ENCODE results near the gene ATG4C. TPM values are rescaled to one million over a fixed set of nuclear protein-coding genes. Genes with fewer than 3 reads are reported as not detected.

The ATG4C gene
- total and polyA plus RNA-seq, 4 experiments from 2014 or later: 11.7 to 15.8 (median 14.3) TPM

GRCh38 chr1:62844030-62844429 lies 60.1 kb downstream of the ATG4C start:
- POLR2A ChIA-PET (ENCODE audit: partially characterized antibody): no interaction called here
- CTCF ChIA-PET (ENCODE audit: partially characterized antibody): interaction anchor here (3.2 kb wide), 1 partner anchor 694 kb away, joined by 30 read pairs; no protein-coding TSS in a partner anchor
- H3K36me3 ChIP-seq (ENCODE audit: insufficient read depth, low read length): no peaks in the 10 kb centered on the region
- no peaks in the 10 kb centered on the region for H3K4me1 ChIP-seq (ENCODE audit: insufficient read depth, low read length)
- H3K9me3 Mint-ChIP-seq: no peaks in the 10 kb centered on the region
- H3K36me3 Mint-ChIP-seq: peaks cover 3 to 6% of the 10 kb centered on the region in 2 donors
- no peak overlapping the region for H3K4me3 ChIP-seq (ENCODE audit: low read length in 2 of 2)
- DNase-seq: no peak
- no peaks in the 10 kb centered on the region for H3K27me3 ChIP-seq (ENCODE audit: insufficient read depth, low read length)
- H3K27ac Mint-ChIP-seq: no peak overlapping the region
- intact Hi-C loops (cut with micrococcal nuclease): loop anchor here (5.0 kb wide), 1 partner anchor 1403 kb away; no protein-coding TSS in a partner anchor
- H3K27me3 Mint-ChIP-seq: no peaks in the 10 kb centered on the region
- H3K4me3 Mint-ChIP-seq: no peak overlapping the region
- no peak overlapping the region for H3K27ac ChIP-seq (ENCODE audit: low read depth, low read length)
- no peaks in the 10 kb centered on the region for H3K9me3 ChIP-seq (ENCODE audit: control insufficient read depth in 1 of 2, low read length in 2 of 2)
- peaks cover 0 to 1% (median 0%) of the 10 kb centered on the region in 4 donors for H3K4me1 Mint-ChIP-seq

- H3K4me3 Mint-ChIP-seq: no peak overlapping the region
- H3K9me3 Mint-ChIP-seq: no peaks in the 10 kb centered on the region
- H3K27ac Mint-ChIP-seq: no peak overlapping the region
- H3K4me1 Mint-ChIP-seq: no peaks in the 10 kb centered on the region
- H3K27ac ChIP-seq (ENCODE audit: low read depth, low read length): no peak overlapping the region
- no peaks in the 10 kb centered on the region for H3K9me3 ChIP-seq (ENCODE audit: control insufficient read depth in 1 of 2, low read length in 2 of 2)
- intact Hi-C loops (cut with micrococcal nuclease): no loop called here
- peaks cover 12 to 15% of the 10 kb centered on the region in 2 donors for H3K36me3 Mint-ChIP-seq
- ChIA-PET POLR2A (ENCODE audit: partially characterized antibody) (no interaction called here), CTCF (ENCODE audit: partially characterized antibody) (no interaction called here)
- H3K4me3 ChIP-seq (ENCODE audit: low read length in 2 of 2): no peak overlapping the region
- H3K27me3 ChIP-seq (ENCODE audit: insufficient read depth, low read length): no peaks in the 10 kb centered on the region
- DNase-seq: no peak
- H3K36me3 ChIP-seq (ENCODE audit: insufficient read depth, low read length): no peaks in the 10 kb centered on the region
- H3K4me1 ChIP-seq (ENCODE audit: insufficient read depth, low read length): no peaks in the 10 kb centered on the region
- no peaks in the 10 kb centered on the region for H3K27me3 Mint-ChIP-seq
Measured at GRCh38 chr1:62849031-62849430, 65.1 kb downstream of the ATG4C start.

- intact Hi-C loops (cut with micrococcal nuclease): no loop called here
- no peak overlapping the region for H3K4me3 Mint-ChIP-seq
- H3K9me3 Mint-ChIP-seq: no peaks in the 10 kb centered on the region
- no peak overlapping the region for H3K27ac ChIP-seq (ENCODE audit: low read depth, low read length)
- CTCF ChIA-PET (ENCODE audit: partially characterized antibody): interaction anchor here (1.4 kb wide), 1 partner anchor 11 kb away, joined by 4 read pairs; no protein-coding TSS in a partner anchor
- H3K9me3 ChIP-seq (ENCODE audit: control insufficient read depth in 1 of 2, low read length in 2 of 2): no peaks in the 10 kb centered on the region
- no peaks in the 10 kb centered on the region for H3K4me1 Mint-ChIP-seq
- no peaks in the 10 kb centered on the region for H3K36me3 ChIP-seq (ENCODE audit: insufficient read depth, low read length)
- H3K4me3 ChIP-seq (ENCODE audit: low read length in 2 of 2): no peak overlapping the region
- POLR2A ChIA-PET (ENCODE audit: partially characterized antibody): no interaction called here
- no peaks in the 10 kb centered on the region for H3K27me3 Mint-ChIP-seq
- H3K36me3 Mint-ChIP-seq: peaks cover 15 to 17% of the 10 kb centered on the region in 2 donors
- no peaks in the 10 kb centered on the region for H3K4me1 ChIP-seq (ENCODE audit: insufficient read depth, low read length)
- no peak for DNase-seq
- peak overlapping the region in 1 of 7 donors; percentile 23 for H3K27ac Mint-ChIP-seq
- no peaks in the 10 kb centered on the region for H3K27me3 ChIP-seq (ENCODE audit: insufficient read depth, low read length)
Measured at GRCh38 chr1:62852253-62852652, 68.3 kb downstream of the ATG4C start.

- H3K4me3 Mint-ChIP-seq: no peak overlapping the region
- no peaks in the 10 kb centered on the region for H3K27me3 Mint-ChIP-seq
- Histone ChIP-seq H3K27ac (ENCODE audit: low read depth, low read length) (no peak overlapping the region), H3K4me1 (ENCODE audit: insufficient read depth, low read length) (no peaks in the 10 kb centered on the region), H3K27me3 (ENCODE audit: insufficient read depth, low read length) (no peaks in the 10 kb centered on the region), H3K4me3 (ENCODE audit: low read length in 2 of 2) (no peak overlapping the region), H3K36me3 (ENCODE audit: insufficient read depth, low read length) (no peaks in the 10 kb centered on the region), H3K9me3 (ENCODE audit: control insufficient read depth in 1 of 2, low read length in 2 of 2) (no peaks in the 10 kb centered on the region)
- H3K36me3 Mint-ChIP-seq: peaks cover 8 to 13% of the 10 kb centered on the region in 2 donors
- POLR2A ChIA-PET (ENCODE audit: partially characterized antibody): no interaction called here
- H3K4me1 Mint-ChIP-seq: no peaks in the 10 kb centered on the region
- DNase-seq: no peak
- intact Hi-C loops (cut with micrococcal nuclease): no loop called here
- CTCF ChIA-PET (ENCODE audit: partially characterized antibody): interaction anchor here (0.9 kb wide), 1 partner anchor 17 kb away, joined by 3 read pairs; no protein-coding TSS in a partner anchor
- no peaks in the 10 kb centered on the region for H3K9me3 Mint-ChIP-seq
- H3K27ac Mint-ChIP-seq: no peak overlapping the region
Measured at GRCh38 chr1:62856960-62857359, 73.0 kb downstream of the ATG4C start.

- H3K36me3 Mint-ChIP-seq: peaks cover 0 to 2% of the 10 kb centered on the region in 2 donors
- Histone ChIP-seq H3K27me3 (ENCODE audit: insufficient read depth, low read length) (no peaks in the 10 kb centered on the region), H3K4me1 (ENCODE audit: insufficient read depth, low read length) (no peaks in the 10 kb centered on the region), H3K27ac (ENCODE audit: low read depth, low read length) (no peak overlapping the region), H3K36me3 (ENCODE audit: insufficient read depth, low read length) (no peaks in the 10 kb centered on the region), H3K4me3 (ENCODE audit: low read length in 2 of 2) (no peak overlapping the region), H3K9me3 (ENCODE audit: control insufficient read depth in 1 of 2, low read length in 2 of 2) (no peaks in the 10 kb centered on the region)
- POLR2A ChIA-PET (ENCODE audit: partially characterized antibody): no interaction called here
- no peak for DNase-seq
- no peaks in the 10 kb centered on the region for H3K4me1 Mint-ChIP-seq
- H3K4me3 Mint-ChIP-seq: no peak overlapping the region
- no peak overlapping the region for H3K27ac Mint-ChIP-seq
- peaks cover under 1 to 4% of the 10 kb centered on the region in 2 donors for H3K27me3 Mint-ChIP-seq
- CTCF ChIA-PET (ENCODE audit: partially characterized antibody): no interaction called here
- no peaks in the 10 kb centered on the region for H3K9me3 Mint-ChIP-seq
- intact Hi-C loops (cut with micrococcal nuclease): no loop called here
Measured at GRCh38 chr1:62869217-62869754, 85.4 kb downstream of the ATG4C start.

- H3K4me1 Mint-ChIP-seq: no peaks in the 10 kb centered on the region
- Histone ChIP-seq H3K27me3 (ENCODE audit: insufficient read depth, low read length) (no peaks in the 10 kb centered on the region), H3K27ac (ENCODE audit: low read depth, low read length) (no peak overlapping the region), H3K9me3 (ENCODE audit: control insufficient read depth in 1 of 2, low read length in 2 of 2) (no peaks in the 10 kb centered on the region), H3K4me3 (ENCODE audit: low read length in 2 of 2) (no peak overlapping the region), H3K36me3 (ENCODE audit: insufficient read depth, low read length) (no peaks in the 10 kb centered on the region), H3K4me1 (ENCODE audit: insufficient read depth, low read length) (no peaks in the 10 kb centered on the region)
- CTCF ChIA-PET (ENCODE audit: partially characterized antibody): no interaction called here
- intact Hi-C loops (cut with micrococcal nuclease): no loop called here
- no peak for DNase-seq
- POLR2A ChIA-PET (ENCODE audit: partially characterized antibody): no interaction called here
- peaks cover 5 to 7% of the 10 kb centered on the region in 2 donors for H3K27me3 Mint-ChIP-seq
- H3K36me3 Mint-ChIP-seq: no peaks in the 10 kb centered on the region
- no peak overlapping the region for H3K4me3 Mint-ChIP-seq
- H3K27ac Mint-ChIP-seq: no peak overlapping the region
- no peaks in the 10 kb centered on the region for H3K9me3 Mint-ChIP-seq
Measured at GRCh38 chr1:62870148-62870547, 86.2 kb downstream of the ATG4C start.

GRCh38 chr1:62875676-62876075 lies 91.7 kb downstream of the ATG4C start:
- Histone ChIP-seq H3K4me3 (ENCODE audit: low read length in 2 of 2) (no peak overlapping the region), H3K27me3 (ENCODE audit: insufficient read depth, low read length) (no peaks in the 10 kb centered on the region), H3K9me3 (ENCODE audit: control insufficient read depth in 1 of 2, low read length in 2 of 2) (no peaks in the 10 kb centered on the region), H3K27ac (ENCODE audit: low read depth, low read length) (no peak overlapping the region), H3K4me1 (ENCODE audit: insufficient read depth, low read length) (no peaks in the 10 kb centered on the region), H3K36me3 (ENCODE audit: insufficient read depth, low read length) (no peaks in the 10 kb centered on the region)
- ChIA-PET POLR2A (ENCODE audit: partially characterized antibody) (no interaction called here), CTCF (ENCODE audit: partially characterized antibody) (no interaction called here)
- H3K27ac Mint-ChIP-seq: no peak overlapping the region
- no peaks in the 10 kb centered on the region for H3K4me1 Mint-ChIP-seq
- H3K27me3 Mint-ChIP-seq: peaks cover 7 to 14% of the 10 kb centered on the region in 2 donors
- no peak overlapping the region for H3K4me3 Mint-ChIP-seq
- H3K9me3 Mint-ChIP-seq: peaks cover 0 to 5% (median 1%) of the 10 kb centered on the region in 8 donors
- no peaks in the 10 kb centered on the region for H3K36me3 Mint-ChIP-seq
- no peak for DNase-seq
- intact Hi-C loops (cut with micrococcal nuclease): no loop called here
